Measurements from ENCODE around the gene TRMT44.
"Not testable (repeated sequence)": the region's sequence is repeated elsewhere in the genome, so short reads cannot be mapped to it uniquely, and the experiment has no call there.

The TRMT44 gene

GRCh38 chr4:8510191-8510590, 69.6 kb downstream of the TRMT44 start:
- H3K4me1 ChIP-seq (ENCODE audit: insufficient read depth, low read length): peaks cover 17% of the 10 kb centered on the region; the same call in 1 of the 2 replicates
- no peak overlapping the region for H3K9ac ChIP-seq (ENCODE audit: low read depth, low read length)
- H3K27ac ChIP-seq (ENCODE audit: low read length): no peak overlapping the region
- H3K36me3 ChIP-seq (ENCODE audit: insufficient read depth, low read depth, low read length): no peaks in the 10 kb centered on the region
- no peak overlapping the region for H3K4me3 ChIP-seq (ENCODE audit: low read length)
- H3K9me3 ChIP-seq (ENCODE audit: insufficient read depth, low read depth, low read length): no peaks in the 10 kb centered on the region
- H3K27me3 ChIP-seq (ENCODE audit: insufficient read depth, low read length): no peaks in the 10 kb centered on the region

GRCh38 chr4:8510611-8511285, 70.2 kb downstream of the TRMT44 start:
- no peaks in the 10 kb centered on the region for H3K9me3 ChIP-seq (ENCODE audit: insufficient read depth, low read depth, low read length)
- no peak overlapping the region for H3K4me3 ChIP-seq (ENCODE audit: low read length)
- no peaks in the 10 kb centered on the region for H3K36me3 ChIP-seq (ENCODE audit: insufficient read depth, low read depth, low read length)
- H3K27me3 ChIP-seq (ENCODE audit: insufficient read depth, low read length): no peaks in the 10 kb centered on the region
- H3K9ac ChIP-seq (ENCODE audit: low read depth, low read length): no peak overlapping the region
- no peak overlapping the region for H3K27ac ChIP-seq (ENCODE audit: low read length)
- H3K4me1 ChIP-seq (ENCODE audit: insufficient read depth, low read length): peaks cover 15% of the 10 kb centered on the region; the same call in 1 of the 2 replicates

DNA sequence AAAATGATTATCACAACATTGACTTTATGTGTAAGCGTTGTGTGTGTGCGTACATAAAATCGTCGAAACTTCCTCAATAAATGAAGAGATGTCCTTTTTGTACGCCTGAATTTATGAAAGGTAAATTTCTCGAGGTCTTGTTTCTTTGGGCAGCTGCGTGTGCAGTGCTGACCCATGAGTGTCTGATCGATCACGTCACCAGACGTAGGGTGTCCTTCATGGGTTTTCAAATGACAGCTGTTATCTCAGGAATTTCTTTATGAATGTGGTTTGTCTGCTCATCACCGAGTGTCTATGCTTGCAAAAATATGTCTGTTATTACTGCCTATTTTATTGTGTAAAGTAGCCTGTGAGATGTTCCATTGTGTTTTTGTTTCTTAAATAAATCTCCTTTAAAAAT, 71.9 kb downstream of the TRMT44 start:
- no peak overlapping the region for H3K9ac ChIP-seq (ENCODE audit: low read depth, low read length)
- no peaks in the 10 kb centered on the region for H3K36me3 ChIP-seq (ENCODE audit: insufficient read depth, low read depth, low read length)

DNA sequence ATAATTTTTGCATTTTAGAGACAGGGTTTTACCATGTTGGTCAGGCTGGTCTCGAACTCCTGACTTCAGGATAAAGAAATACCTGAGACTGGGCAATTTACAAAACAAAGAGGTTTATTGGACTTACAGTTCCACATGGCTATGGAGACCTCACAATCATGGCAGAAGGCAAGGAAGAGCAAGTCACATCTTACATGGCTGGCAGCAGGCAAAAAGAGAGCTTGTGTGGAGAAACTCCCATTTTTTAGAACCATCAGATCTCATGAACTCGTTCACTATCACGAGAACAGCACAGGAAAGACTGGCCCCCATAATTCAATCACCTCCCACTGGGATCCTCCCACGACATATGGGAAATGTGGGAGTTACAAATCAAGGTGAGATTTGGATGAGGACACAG, 72.5 kb downstream of the TRMT44 start:
- H3K9ac ChIP-seq (ENCODE audit: low read depth, low read length); H3K27me3 ChIP-seq (ENCODE audit: insufficient read depth, low read length); H3K36me3 ChIP-seq (ENCODE audit: insufficient read depth, low read depth, low read length); H3K9me3 ChIP-seq (ENCODE audit: insufficient read depth, low read depth, low read length); H3K4me1 ChIP-seq (ENCODE audit: insufficient read depth, low read length); H3K27ac ChIP-seq (ENCODE audit: low read length); H3K4me3 ChIP-seq (ENCODE audit: low read length): not testable (repeated sequence)

More for the DNA sequence above, 71.9 kb downstream of the TRMT44 start:
- H3K4me3 ChIP-seq (ENCODE audit: low read length): no peak overlapping the region
- no peak overlapping the region for H3K27ac ChIP-seq (ENCODE audit: low read length)
- no peaks in the 10 kb centered on the region for H3K9me3 ChIP-seq (ENCODE audit: insufficient read depth, low read depth, low read length)
- H3K4me1 ChIP-seq (ENCODE audit: insufficient read depth, low read length): peaks cover under 1% of the 10 kb centered on the region; the same call in 1 of the 2 replicates
- H3K27me3 ChIP-seq (ENCODE audit: insufficient read depth, low read length): no peaks in the 10 kb centered on the region

- Histone ChIP-seq H3K27me3 (ENCODE audit: insufficient read depth, low read length) (no peaks in the 10 kb centered on the region), H3K9me3 (ENCODE audit: insufficient read depth, low read depth, low read length) (no peaks in the 10 kb centered on the region), H3K4me1 (ENCODE audit: insufficient read depth, low read length) (no peaks in the 10 kb centered on the region), H3K36me3 (ENCODE audit: insufficient read depth, low read depth, low read length) (no peaks in the 10 kb centered on the region), H3K4me3 (ENCODE audit: low read length) (no peak overlapping the region), H3K27ac (ENCODE audit: low read length) (no peak overlapping the region), H3K9ac (ENCODE audit: low read depth, low read length) (no peak overlapping the region)
Observed at GRCh38 chr4:8513931-8514330, 73.4 kb downstream of the TRMT44 start.

- H3K9me3 ChIP-seq (ENCODE audit: insufficient read depth, low read depth, low read length): no peaks in the 10 kb centered on the region
- H3K4me1 ChIP-seq (ENCODE audit: insufficient read depth, low read length): no peaks in the 10 kb centered on the region
- H3K36me3 ChIP-seq (ENCODE audit: insufficient read depth, low read depth, low read length): no peaks in the 10 kb centered on the region
- no peak overlapping the region for H3K9ac ChIP-seq (ENCODE audit: low read depth, low read length)
- no peak overlapping the region for H3K27ac ChIP-seq (ENCODE audit: low read length)
- no peak overlapping the region for H3K4me3 ChIP-seq (ENCODE audit: low read length)
- H3K27me3 ChIP-seq (ENCODE audit: insufficient read depth, low read length): no peaks in the 10 kb centered on the region
Observed at GRCh38 chr4:8514391-8514790, 73.8 kb downstream of the TRMT44 start.

GRCh38 chr4:8515316-8516060, 74.9 kb downstream of the TRMT44 start:
- no peaks in the 10 kb centered on the region for H3K4me1 ChIP-seq (ENCODE audit: insufficient read depth, low read length)
- H3K27ac ChIP-seq (ENCODE audit: low read length): no peak overlapping the region
- H3K27me3 ChIP-seq (ENCODE audit: insufficient read depth, low read length): no peaks in the 10 kb centered on the region
- no peaks in the 10 kb centered on the region for H3K36me3 ChIP-seq (ENCODE audit: insufficient read depth, low read depth, low read length)
- no peaks in the 10 kb centered on the region for H3K9me3 ChIP-seq (ENCODE audit: insufficient read depth, low read depth, low read length)
- no peak overlapping the region for H3K4me3 ChIP-seq (ENCODE audit: low read length)
- no peak overlapping the region for H3K9ac ChIP-seq (ENCODE audit: low read depth, low read length)

DNA sequence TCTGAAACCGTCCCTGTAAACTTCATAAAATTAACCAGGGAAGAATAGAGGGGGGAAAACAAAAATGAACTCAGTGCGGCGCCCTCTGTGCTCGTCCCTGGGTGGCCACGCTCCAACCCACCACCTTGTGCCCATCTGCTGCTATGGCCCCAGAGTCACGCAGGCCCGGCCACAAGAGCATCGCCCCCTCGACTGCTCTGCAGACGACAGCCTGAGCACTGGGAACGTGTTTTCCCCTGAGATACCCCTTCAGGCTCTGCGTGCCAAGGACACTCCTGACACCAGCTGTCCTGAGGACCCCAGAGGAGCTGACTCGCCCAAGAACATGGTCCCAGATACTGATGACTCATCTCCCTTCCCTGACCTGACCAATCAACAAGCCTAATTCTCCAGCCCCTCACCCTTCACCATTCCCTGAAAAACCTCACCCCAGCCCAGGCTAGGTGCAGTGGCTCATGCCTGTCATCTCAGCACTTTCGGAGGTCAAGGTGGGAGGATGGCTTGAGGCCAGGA, 75.5 kb downstream of the TRMT44 start:
- Histone ChIP-seq H3K9me3 (ENCODE audit: insufficient read depth, low read depth, low read length) (no peaks in the 10 kb centered on the region), H3K27ac (ENCODE audit: low read length) (no peak overlapping the region), H3K9ac (ENCODE audit: low read depth, low read length) (no peak overlapping the region), H3K27me3 (ENCODE audit: insufficient read depth, low read length) (no peaks in the 10 kb centered on the region), H3K4me1 (ENCODE audit: insufficient read depth, low read length) (no peaks in the 10 kb centered on the region), H3K36me3 (ENCODE audit: insufficient read depth, low read depth, low read length) (no peaks in the 10 kb centered on the region), H3K4me3 (ENCODE audit: low read length) (no peak overlapping the region)

DNA sequence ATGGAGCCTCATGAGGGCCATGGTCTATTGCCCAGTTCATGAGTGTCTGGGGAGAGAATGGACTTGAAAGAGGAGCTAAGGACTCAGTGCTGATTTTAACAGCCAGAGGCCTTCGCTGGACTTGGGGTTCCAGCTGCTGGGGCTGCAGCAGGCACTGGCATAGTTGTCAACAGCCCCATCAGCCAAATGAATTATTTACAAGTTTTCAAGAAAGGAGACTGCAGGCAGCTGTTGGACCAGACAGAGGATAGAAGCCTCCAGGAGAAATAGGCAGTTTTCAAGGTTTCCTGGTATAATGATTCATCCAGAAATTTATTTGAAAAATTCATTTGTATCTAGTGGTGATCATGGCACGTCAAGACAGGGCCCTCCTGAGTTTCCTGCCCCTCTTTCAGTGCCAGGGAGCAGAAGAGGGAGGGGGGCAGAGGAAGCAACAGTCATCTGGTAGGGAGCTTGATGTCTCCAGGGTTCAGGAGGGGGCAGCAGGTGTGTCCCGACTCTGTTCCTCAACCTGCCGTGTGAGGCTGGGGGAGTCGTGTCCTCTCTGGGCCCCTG, 76.5 kb downstream of the TRMT44 start:
- H3K4me1 ChIP-seq (ENCODE audit: insufficient read depth, low read length): no peaks in the 10 kb centered on the region
- H3K27ac ChIP-seq (ENCODE audit: low read length): no peak overlapping the region
- H3K9ac ChIP-seq (ENCODE audit: low read depth, low read length): no peak overlapping the region
- no peaks in the 10 kb centered on the region for H3K27me3 ChIP-seq (ENCODE audit: insufficient read depth, low read length)
- H3K4me3 ChIP-seq (ENCODE audit: low read length): no peak overlapping the region
- no peaks in the 10 kb centered on the region for H3K9me3 ChIP-seq (ENCODE audit: insufficient read depth, low read depth, low read length)
- H3K36me3 ChIP-seq (ENCODE audit: insufficient read depth, low read depth, low read length): no peaks in the 10 kb centered on the region

DNA sequence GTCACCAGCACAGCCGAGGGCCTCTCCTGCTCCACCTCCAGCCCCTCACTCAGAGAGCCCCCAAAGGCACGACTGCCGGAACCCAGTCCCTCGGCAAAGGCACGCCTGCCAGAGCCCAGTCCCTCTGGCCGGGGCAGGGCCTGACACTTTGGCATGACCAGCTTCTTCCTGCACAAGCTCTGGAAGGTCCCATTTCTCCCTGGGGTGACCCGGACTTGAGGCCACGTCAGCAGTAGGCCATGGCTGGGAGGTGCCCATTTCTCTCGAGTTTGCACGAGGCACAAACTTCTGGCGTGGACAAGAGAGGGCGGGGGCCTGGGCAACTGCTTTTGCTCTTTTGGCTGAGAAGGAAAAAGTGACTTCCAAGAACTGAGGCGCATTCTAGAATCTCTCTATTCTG, 77.4 kb downstream of the TRMT44 start:
- no peak overlapping the region for H3K4me3 ChIP-seq (ENCODE audit: low read length)
- H3K36me3 ChIP-seq (ENCODE audit: insufficient read depth, low read depth, low read length): no peaks in the 10 kb centered on the region
- no peaks in the 10 kb centered on the region for H3K27me3 ChIP-seq (ENCODE audit: insufficient read depth, low read length)
- H3K27ac ChIP-seq (ENCODE audit: low read length): no peak overlapping the region
- no peak overlapping the region for H3K9ac ChIP-seq (ENCODE audit: low read depth, low read length)
- H3K9me3 ChIP-seq (ENCODE audit: insufficient read depth, low read depth, low read length): no peaks in the 10 kb centered on the region
- no peaks in the 10 kb centered on the region for H3K4me1 ChIP-seq (ENCODE audit: insufficient read depth, low read length)

DNA sequence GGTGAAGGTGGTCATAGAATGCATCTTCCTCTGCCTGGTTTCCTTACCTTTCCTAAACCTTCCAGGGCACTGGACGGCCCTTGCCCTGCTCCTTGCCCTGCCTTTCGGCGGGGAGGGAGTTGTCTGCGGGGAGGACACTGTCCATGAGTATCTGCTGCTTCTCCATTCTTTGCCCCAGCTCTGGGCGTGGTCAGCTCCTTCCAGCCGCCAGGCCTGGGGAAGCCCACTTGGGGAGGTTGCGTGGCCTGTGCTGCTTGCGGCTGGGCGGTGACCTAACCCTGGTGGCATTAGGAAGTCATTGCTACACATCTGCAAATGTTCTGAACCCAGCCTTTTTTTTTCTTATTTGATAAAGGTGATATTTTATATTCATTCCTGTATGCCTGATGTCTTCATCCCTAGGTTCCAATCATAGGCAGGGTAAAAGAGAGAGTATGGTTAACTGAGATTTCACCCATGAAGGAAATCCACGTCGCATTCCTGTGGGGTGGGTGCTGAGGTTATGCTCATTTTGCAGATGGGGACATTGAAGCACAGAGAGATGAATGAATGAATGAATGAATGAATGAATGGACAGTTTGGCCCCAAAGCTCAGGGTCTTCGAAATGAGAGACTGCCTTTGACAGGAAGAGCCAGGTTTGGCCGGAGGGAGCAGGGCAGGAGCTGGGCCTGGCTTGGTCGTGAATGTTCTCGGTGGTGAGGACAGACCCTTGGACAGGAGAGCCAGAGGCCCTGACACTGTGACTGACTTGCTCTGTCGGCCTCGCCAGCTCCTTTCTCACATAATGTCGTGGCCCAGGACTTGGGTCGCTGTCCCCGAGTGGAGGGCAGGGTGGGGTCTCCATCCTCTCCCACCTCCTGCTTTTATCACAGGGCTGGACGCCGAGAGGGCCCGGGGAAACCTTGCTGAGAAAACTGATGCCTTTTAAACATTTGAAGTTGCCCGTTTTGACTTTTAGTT, 81.9 kb downstream of the TRMT44 start:
- no peaks in the 10 kb centered on the region for H3K9me3 ChIP-seq (ENCODE audit: insufficient read depth, low read depth, low read length)
- H3K36me3 ChIP-seq (ENCODE audit: insufficient read depth, low read depth, low read length): no peaks in the 10 kb centered on the region
- H3K4me3 ChIP-seq (ENCODE audit: low read length): no peak overlapping the region

More for the DNA sequence above, 81.9 kb downstream of the TRMT44 start:
- no peaks in the 10 kb centered on the region for H3K4me1 ChIP-seq (ENCODE audit: insufficient read depth, low read length)
- no peaks in the 10 kb centered on the region for H3K27me3 ChIP-seq (ENCODE audit: insufficient read depth, low read length)
- H3K9ac ChIP-seq (ENCODE audit: low read depth, low read length): no peak overlapping the region
- H3K27ac ChIP-seq (ENCODE audit: low read length): no peak overlapping the region

All from iPS-20b (cell line).